D721Med (cell line): ENCODE results near the gene NUP210.

Source experiments
- DNase-seq: peaks from one replicate; pipeline ENCODE4 v3.0.0; 2011; ENCODE audit warnings: low spot score; ENCODE audit not compliant: insufficient read length
- FAIRE-seq: peaks from 2 replicates; lab custom pipeline; 2011; peaks lifted over from hg19 to GRCh38; lab: Jason Lieb, UNC
- CTCF ChIP-seq: IDR thresholded peaks from 2 replicates; pipeline ENCODE4 v1.5.1; 2012; ENCODE audit warnings: mild to moderate bottlenecking, control low read depth; ENCODE audit not compliant: insufficient read depth; ENCODE audit errors: missing control alignments

The NUP210 gene

GRCh38 chr3:13333236-13333897, 86.8 kb downstream of the NUP210 start:
- FAIRE-seq = no peak
- TF ChIP-seq CTCF = no peak
- no peak for DNase-seq

GRCh38 chr3:13332740-13333139, 87.4 kb downstream of the NUP210 start:
- FAIRE-seq (no peak), DNase-seq (no peak)
- TF ChIP-seq CTCF = no peak

GRCh38 chr3:13332158-13332557, 88.0 kb downstream of the NUP210 start:
- no peak for FAIRE-seq
- no peak for DNase-seq

GRCh38 chr3:13329746-13330145, 90.4 kb downstream of the NUP210 start:
- FAIRE-seq (no peak), DNase-seq (no peak)
- no peak for TF ChIP-seq CTCF

More at GRCh38 chr3:13332158-13332557, 88.0 kb downstream of the NUP210 start:
- no peak for TF ChIP-seq CTCF

GRCh38 chr3:13325892-13326443, 94.2 kb downstream of the NUP210 start:
- FAIRE-seq = no peak
- no peak for TF ChIP-seq CTCF
- no peak for DNase-seq

GRCh38 chr3:13324835-13325501, 95.2 kb downstream of the NUP210 start:
- FAIRE-seq (no peak), DNase-seq (no peak)
- TF ChIP-seq CTCF = no peak

GRCh38 chr3:13323822-13324221, 96.3 kb downstream of the NUP210 start:
- TF ChIP-seq CTCF = no peak
- FAIRE-seq (no peak), DNase-seq (no peak)
